Measurements from ENCODE around the gene EGFR. TPM values are rescaled to one million over a fixed set of nuclear protein-coding genes. Genes with fewer than 3 reads are reported as not detected.

The EGFR gene
- total and polyA plus RNA-seq, 11 donors = 2.3 to 29.6 (median 7.0) TPM

- ATAC-seq = no peak
- no peak for TF ChIP-seq CTCF (IDR thresholded peaks at IDR 0.05)
- intact Hi-C loops (cut with DNase I) = no loop called here
- peaks cover 0 to 5% (median 0%) of the 10 kb centered on the region in 9 donors for H3K27me3 ChIP-seq
- no peak overlapping the region for H3K27ac ChIP-seq
- no peak overlapping the region for H3K4me3 ChIP-seq
- peaks cover 0 to 2% (median 0%) of the 10 kb centered on the region in 12 donors for H3K9me3 ChIP-seq
- WGBS, 4 donors = 87 to 91% (median 88%) methylated on average over 11 to 14 of the region's 14 CpGs
- no peaks in the 10 kb centered on the region for H3K4me1 ChIP-seq
- H3K36me3 ChIP-seq = no peaks in the 10 kb centered on the region
- no peak for DNase-seq
These were observed 216.3 kb downstream of the EGFR start for GRCh38 chr7:55235115-55235514.

DNA sequence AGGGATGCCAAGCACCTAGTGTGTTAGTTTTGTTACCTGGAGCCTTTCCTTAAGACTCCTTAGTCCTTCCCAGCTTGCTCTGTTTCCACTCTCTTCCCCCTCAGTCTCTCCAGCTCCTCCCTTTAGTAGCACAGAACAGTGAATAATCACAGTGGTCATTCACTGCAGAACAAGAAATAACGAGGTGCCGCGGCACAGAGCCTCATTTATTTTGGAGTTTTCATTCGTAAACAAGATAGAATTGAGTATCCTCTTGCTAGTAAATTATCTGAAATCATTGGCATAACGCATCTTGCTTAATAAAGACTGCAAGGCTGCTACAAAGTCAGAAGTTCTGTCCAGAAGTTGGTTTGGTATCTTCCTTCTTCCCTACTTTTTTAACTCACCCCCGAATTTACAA lies 217.0 kb downstream of the EGFR start:
- TF ChIP-seq CTCF (IDR thresholded peaks at IDR 0.05) (no peak), POLR2A (IDR thresholded peaks at IDR 0.05) (no peak)
- no peak for DNase-seq
- Histone ChIP-seq H3K4me1 (no peaks in the 10 kb centered on the region), H3K36me3 (no peaks in the 10 kb centered on the region), H3K27ac (no peak overlapping the region), H3K4me3 (no peak overlapping the region), H3K27me3 (peaks cover 0 to 6% (median 0%) of the 10 kb centered on the region in 9 donors), H3K9me3 (no peaks in the 10 kb centered on the region)
- WGBS, 4 donors = 79 to 83% (median 81%) methylated on average over 6 of the region's 6 CpGs
- intact Hi-C loops (cut with DNase I) = no loop called here
- ATAC-seq = no peak

DNA sequence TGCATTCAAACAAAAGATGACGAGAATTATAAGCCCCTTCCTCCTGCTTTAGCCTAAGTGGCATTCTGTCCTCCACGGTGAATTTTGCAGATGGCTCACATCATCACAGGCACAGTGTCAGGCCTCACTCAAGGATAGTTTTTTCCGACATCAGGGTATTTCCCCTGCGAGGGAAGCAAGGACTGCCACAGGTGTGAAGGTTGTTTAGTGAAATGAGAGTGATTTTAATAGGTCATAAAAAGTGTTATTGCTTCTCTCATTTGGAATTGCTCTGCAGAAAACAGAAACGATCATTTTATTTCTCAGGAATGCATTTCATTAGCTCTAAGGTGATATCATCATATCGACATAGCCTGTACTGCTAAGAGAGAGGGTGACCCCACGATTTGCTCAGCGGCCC lies 217.7 kb downstream of the EGFR start:
- no peak overlapping the region for H3K4me3 ChIP-seq
- H3K9me3 ChIP-seq = no peaks in the 10 kb centered on the region
- no peak overlapping the region for H3K27ac ChIP-seq
- WGBS, 4 donors = 79 to 84% (median 81%) methylated on average over 8 of the region's 8 CpGs
- H3K27me3 ChIP-seq = peaks cover 0 to 6% (median 0%) of the 10 kb centered on the region in 9 donors
- DNase-seq (no peak), ATAC-seq (no peak)
- intact Hi-C loops (cut with DNase I) = no loop called here
- no peaks in the 10 kb centered on the region for H3K36me3 ChIP-seq
- H3K4me1 ChIP-seq = no peaks in the 10 kb centered on the region
- TF ChIP-seq POLR2A (IDR thresholded peaks at IDR 0.05) (no peak), CTCF (IDR thresholded peaks at IDR 0.05) (no peak)

DNA sequence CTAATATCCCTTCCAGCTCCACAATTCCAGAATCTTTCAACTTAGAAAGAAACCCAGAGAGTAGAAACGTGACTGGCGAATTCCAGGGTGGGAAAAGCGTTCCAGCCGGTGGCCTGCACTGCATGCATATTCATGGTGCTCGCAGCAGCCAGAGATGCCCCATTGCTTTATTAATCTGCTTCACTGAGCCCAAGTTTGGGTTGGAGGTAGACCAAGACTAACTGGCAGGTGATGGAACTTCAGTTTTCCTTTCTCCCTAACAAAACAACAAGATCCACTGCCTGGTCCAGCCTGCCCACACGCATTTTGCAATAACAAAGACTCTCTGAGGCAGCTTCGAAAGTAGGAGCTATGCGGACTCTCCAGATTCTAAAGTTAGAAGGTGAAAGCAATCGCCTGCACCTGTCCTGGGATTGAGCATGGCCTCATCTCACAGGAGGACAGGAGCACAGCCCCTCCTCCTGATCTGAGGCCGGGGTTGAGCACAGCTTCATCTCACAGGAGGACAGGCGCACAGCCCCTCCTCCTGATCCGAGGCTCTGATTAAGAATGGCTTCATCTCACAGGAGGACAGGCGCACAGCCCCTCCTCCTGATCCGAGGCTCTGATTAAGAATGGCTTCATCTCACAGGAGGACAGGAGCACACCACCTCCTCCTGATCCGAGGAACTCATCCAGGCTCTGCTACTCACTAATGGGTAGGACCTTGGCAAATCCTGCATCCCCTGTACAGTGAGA lies 218.5 kb downstream of the EGFR start:
- Histone ChIP-seq H3K9me3 (no peaks in the 10 kb centered on the region), H3K4me1 (no peaks in the 10 kb centered on the region), H3K4me3 (no peak overlapping the region), H3K27ac (no peak overlapping the region), H3K27me3 (peaks cover 0 to 6% (median 0%) of the 10 kb centered on the region in 9 donors), H3K36me3 (no peaks in the 10 kb centered on the region)
- DNase-seq (no peak), ATAC-seq (no peak)
- WGBS, 4 donors = 70 to 77% (median 74%) methylated on average over 6 to 15 of the region's 15 CpGs
- intact Hi-C loops (cut with DNase I) = no loop called here
- TF ChIP-seq CTCF (IDR thresholded peaks at IDR 0.05) = no peak
- TF ChIP-seq POLR2A (IDR thresholded peaks at IDR 0.05) = no peak

Measured in heart left ventricle (tissue), 16 donors.